H1 (cell line): ENCODE data around the gene GSE1.

ENCODE experiments used
- BRCA1 ChIP-seq: IDR thresholded peaks from 2 replicates; pipeline ENCODE4 v1.6.1; 2012; ENCODE audit warnings: low read depth, low read length, improper control_type of control experiment
- CHD1 ChIP-seq: IDR thresholded peaks from 2 replicates; pipeline ENCODE4 v1.6.1; 2012; ENCODE audit warnings: low read depth, low read length, improper control_type of control experiment
- SIRT6 ChIP-seq: IDR thresholded peaks from one replicate; pipeline ENCODE4 v1.7.1; 2012; ENCODE audit warnings: low read length, inconsistent platforms
- SRF ChIP-seq: IDR thresholded peaks from 2 replicates; pipeline ENCODE4 v1.6.1; 2011; ENCODE audit warnings: mild to moderate bottlenecking, low read depth, low read length, moderate library complexity

- TF ChIP-seq SIRT6 (no peak), SRF (no peak), CHD1 (no peak), BRCA1 (no peak)
These were observed 35.7 kb downstream of the GSE1 start for GRCh38 chr16:85648805-85649204.
